Endodermal cell (in vitro differentiated cells): ENCODE results near the gene KRT84. TPM values are rescaled to one million over a fixed set of nuclear protein-coding genes. Genes with fewer than 3 reads are reported as not detected.
A peak's percentile ranks its signal among the peaks of the same experiment; 100 is the strongest.

Source experiments
- DNase-seq: peaks from one replicate; pipeline ENCODE4 v3.0.0-alpha.2; 2017
- H3K27ac ChIP-seq: 2 replicates; pipeline ENCODE4 v1.5.1; 2013; ENCODE audit warnings: mild to moderate bottlenecking, low read depth, low read length, moderate library complexity
- H3K27me3 ChIP-seq: 2 replicates; pipeline ENCODE4 v1.6.1; 2013; ENCODE audit warnings: mild to moderate bottlenecking, low read length, moderate library complexity; ENCODE audit not compliant: insufficient read depth, control insufficient read depth, poor library complexity, severe bottlenecking
- H3K36me3 ChIP-seq: 2 replicates; pipeline ENCODE4 v1.7.0; 2013; ENCODE audit warnings: mild to moderate bottlenecking, low read length, moderate library complexity; ENCODE audit not compliant: control insufficient read depth, insufficient read depth
- H3K4me1 ChIP-seq: one replicate; pipeline ENCODE4 v1.7.0; 2013; ENCODE audit warnings: low read length; ENCODE audit not compliant: control insufficient read depth, insufficient read depth
- H3K4me3 ChIP-seq: 2 replicates; pipeline ENCODE4 v1.5.1; 2013; ENCODE audit warnings: mild to moderate bottlenecking, low read length, moderate library complexity
- H3K9ac ChIP-seq: 2 replicates; pipeline ENCODE4 v1.6.1; 2013; ENCODE audit warnings: mild to moderate bottlenecking, low read length, moderate library complexity; ENCODE audit not compliant: poor library complexity, severe bottlenecking; ENCODE audit errors: extremely low read depth
- H3K9me3 ChIP-seq: 2 replicates; pipeline ENCODE4 v1.6.1; 2013; ENCODE audit warnings: mild to moderate bottlenecking, low read length, moderate library complexity; ENCODE audit not compliant: control insufficient read depth
- H3K27ac Mint-ChIP-seq: 2 replicates; pipeline ENCODE4 v1.8.0; 2020; ENCODE audit warnings: mixed read lengths
- H3K27me3 Mint-ChIP-seq: 2 replicates; pipeline ENCODE4 v1.8.0; 2021; ENCODE audit warnings: mild to moderate bottlenecking, mixed read lengths; ENCODE audit not compliant: insufficient read depth
- H3K36me3 Mint-ChIP-seq: 2 replicates; pipeline ENCODE4 v1.8.0; 2020; ENCODE audit warnings: low read depth, mixed read lengths
- H3K4me1 Mint-ChIP-seq: 2 replicates; pipeline ENCODE4 v1.8.0; 2020; ENCODE audit warnings: mixed read lengths
- H3K4me3 Mint-ChIP-seq: 2 replicates; pipeline ENCODE4 v1.8.0; 2020; ENCODE audit warnings: mild to moderate bottlenecking, moderate library complexity, mixed read lengths
- H3K9me3 Mint-ChIP-seq: 2 replicates; pipeline ENCODE4 v1.8.0; 2020; ENCODE audit warnings: mild to moderate bottlenecking, mixed read lengths
- WGBS, 2 experiments: methylation state at CpG; one replicate each; pipeline versions ENCODE4 v1.1.5 to v1.1.7; 2013; ENCODE audit warnings: missing lambda C conversion rate in 2 of 2, mixed read lengths in 1 of 2; ENCODE audit not compliant: insufficient coverage in 1 of 2, insufficient read length in 1 of 2; 5-methylcytosine and 5-hydroxymethylcytosine counted together
- total RNA-seq, 2 donors: library from RNA; stranded (reverse); fragmentation: NEBNext Ultra II Directional in 1 of 2; extraction: Animal tissue kit (Norgen Biotek cat#: 25700) in 1 of 2; gene quantifications; 2 replicates in 1 of 2; 3 replicates in 1 of 2; pipeline ENCODE4 v1.2.1, GENCODE V29; 2021
- TF ChIP-seq, protein P1 (sequence below): fragments of 200-600 bp; sonication (generic); conservative IDR thresholded peaks from 2 replicates; pipeline ENCODE4 v1.5.0; 2021; ENCODE audit warnings: antibody characterized with exemption, mild to moderate bottlenecking

KRT84 gene
- total RNA-seq, 2 donors from 2014 or later, result not detected

DNA sequence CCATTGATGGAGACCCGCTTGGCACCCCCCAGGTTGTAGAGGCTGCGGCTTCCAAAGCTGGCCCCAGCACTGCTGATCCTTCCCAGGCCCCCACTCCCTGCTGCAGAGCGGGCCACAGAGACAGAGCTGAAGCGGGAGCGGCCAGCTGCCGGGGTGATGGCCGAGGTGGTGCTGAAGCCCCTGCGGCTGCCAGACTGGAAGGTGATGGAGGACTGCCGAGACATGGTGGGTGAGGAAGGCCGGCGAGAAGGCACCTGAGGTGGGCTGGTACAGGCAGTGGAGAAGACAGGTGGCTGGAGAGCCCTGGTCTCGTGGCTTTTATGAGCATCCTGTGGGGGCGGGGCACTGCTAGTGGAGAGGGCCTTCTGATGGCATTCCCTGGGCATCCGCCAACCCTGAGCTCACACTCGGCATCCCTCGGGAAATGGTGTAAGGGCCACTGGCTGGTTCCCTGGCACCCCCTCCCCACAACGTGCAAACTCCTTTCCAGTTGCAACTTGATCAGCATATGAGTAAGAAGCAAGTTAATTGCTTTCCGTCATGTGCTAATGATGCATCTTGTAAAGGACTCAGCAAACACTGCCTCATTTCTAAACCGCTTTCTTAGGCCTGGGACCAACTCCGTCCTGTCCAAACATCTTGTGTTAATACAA is 48.8 kb upstream of the KRT84 start, which contains the start of gene KRT75:
Gene KRT75, minus strand, starts transcription at position 291 of the 653 bp plus-strand sequence. Its CDS starts 67 bp downstream, at position 224.
- Histone ChIP-seq H3K4me3 (no peak within 1 kb of the TSS), H3K4me1 (no peaks in the 10 kb centered on the region), H3K9me3 (no peaks in the 10 kb centered on the region), H3K9ac (no peak within 1 kb of the TSS), H3K36me3 (no peaks in the 10 kb centered on the region), H3K27ac (no peak within 1 kb of the TSS), H3K27me3 (peaks cover 12% of the 10 kb centered on the region)
- Mint-ChIP-seq H3K4me1 (no peaks in the 10 kb centered on the region), H3K27me3 (peaks cover 23% of the 10 kb centered on the region), H3K9me3 (no peaks in the 10 kb centered on the region), H3K4me3 (no peak within 1 kb of the TSS), H3K27ac (no peak within 1 kb of the TSS), H3K36me3 (no peaks in the 10 kb centered on the region)
- TF ChIP-seq, protein P1, sequence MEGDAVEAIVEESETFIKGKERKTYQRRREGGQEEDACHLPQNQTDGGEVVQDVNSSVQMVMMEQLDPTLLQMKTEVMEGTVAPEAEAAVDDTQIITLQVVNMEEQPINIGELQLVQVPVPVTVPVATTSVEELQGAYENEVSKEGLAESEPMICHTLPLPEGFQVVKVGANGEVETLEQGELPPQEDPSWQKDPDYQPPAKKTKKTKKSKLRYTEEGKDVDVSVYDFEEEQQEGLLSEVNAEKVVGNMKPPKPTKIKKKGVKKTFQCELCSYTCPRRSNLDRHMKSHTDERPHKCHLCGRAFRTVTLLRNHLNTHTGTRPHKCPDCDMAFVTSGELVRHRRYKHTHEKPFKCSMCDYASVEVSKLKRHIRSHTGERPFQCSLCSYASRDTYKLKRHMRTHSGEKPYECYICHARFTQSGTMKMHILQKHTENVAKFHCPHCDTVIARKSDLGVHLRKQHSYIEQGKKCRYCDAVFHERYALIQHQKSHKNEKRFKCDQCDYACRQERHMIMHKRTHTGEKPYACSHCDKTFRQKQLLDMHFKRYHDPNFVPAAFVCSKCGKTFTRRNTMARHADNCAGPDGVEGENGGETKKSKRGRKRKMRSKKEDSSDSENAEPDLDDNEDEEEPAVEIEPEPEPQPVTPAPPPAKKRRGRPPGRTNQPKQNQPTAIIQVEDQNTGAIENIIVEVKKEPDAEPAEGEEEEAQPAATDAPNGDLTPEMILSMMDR, result no peak
- 85 to 91% methylated on average over 16 to 20 of the region's 20 CpGs for WGBS, 2 experiments
- DNase-seq, result peak; percentile 32

DNA sequence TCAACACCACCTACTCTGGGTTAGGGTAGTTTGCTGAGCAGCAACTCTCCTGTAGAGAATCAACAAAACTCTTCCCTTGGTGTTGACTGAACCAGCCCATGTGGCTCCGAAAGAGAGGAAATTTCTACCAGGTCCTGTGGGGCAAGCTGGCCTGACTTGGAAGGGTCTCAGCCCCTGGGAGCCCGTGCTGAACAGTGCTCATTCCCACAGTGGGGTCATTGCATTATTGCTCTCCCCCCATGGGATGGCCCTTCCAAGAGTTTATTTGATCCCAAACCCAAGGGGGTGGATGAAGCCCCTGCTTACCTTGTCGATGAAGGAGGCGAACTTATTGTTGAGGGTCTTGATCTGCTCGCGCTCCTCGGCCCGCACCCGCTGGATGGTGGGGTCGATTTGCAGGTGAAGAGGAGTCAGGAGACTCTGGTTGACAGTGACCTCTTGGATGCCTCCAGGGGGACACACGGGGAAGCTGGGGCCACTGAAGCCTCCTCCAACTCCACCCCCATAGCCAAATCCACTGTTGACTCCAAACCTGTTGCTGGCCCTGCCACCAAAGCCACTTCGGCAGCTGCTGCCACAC is 48.1 kb upstream of the KRT84 start:
- Mint-ChIP-seq H3K27me3 (peaks cover 26% of the 10 kb centered on the region), H3K9me3 (no peaks in the 10 kb centered on the region)
- peaks cover 12% of the 10 kb centered on the region for H3K27me3 ChIP-seq

DNA sequence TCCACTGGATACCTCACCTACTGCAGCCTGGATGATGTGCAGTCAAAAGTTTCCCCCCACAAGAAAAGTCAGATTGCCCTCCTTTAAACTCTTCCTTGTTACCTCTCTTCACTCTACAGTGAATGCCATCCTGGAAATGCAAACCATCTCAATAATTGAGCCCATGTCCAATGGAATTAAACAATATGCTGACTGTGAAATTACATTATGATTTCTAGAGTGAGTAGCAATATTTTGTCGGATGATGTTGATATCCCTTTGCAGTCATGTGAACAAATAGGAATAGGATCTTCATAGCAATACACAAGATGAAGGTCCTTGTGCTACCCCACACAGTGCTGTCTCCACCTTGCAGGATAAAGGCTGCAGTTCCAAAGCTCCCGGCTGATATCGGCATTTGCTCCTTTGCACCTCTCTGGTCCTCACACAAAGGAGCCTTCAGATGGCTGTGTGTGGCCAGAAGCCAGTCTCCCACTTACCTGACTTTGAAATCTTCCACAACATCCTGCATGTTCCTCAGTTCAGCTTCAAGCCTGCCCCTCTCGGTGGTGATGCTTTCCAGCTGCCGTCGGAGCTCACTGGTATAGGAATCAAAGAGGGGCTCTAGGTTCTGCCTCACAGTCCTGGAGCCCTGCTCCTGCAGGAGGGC is 47.2 kb upstream of the KRT84 start:
- Mint-ChIP-seq H3K4me1 (no peaks in the 10 kb centered on the region), H3K9me3 (no peaks in the 10 kb centered on the region), H3K36me3 (no peaks in the 10 kb centered on the region), H3K27me3 (peaks cover 26% of the 10 kb centered on the region), H3K4me3 (no peak overlapping the region), H3K27ac (no peak overlapping the region)
- no peak overlapping the region for H3K9ac ChIP-seq
- TF ChIP-seq, protein P1, result no peak
- DNase-seq, result peak; percentile 28
- H3K4me3 ChIP-seq, result no peak overlapping the region
- peaks cover 12% of the 10 kb centered on the region for H3K27me3 ChIP-seq
- no peaks in the 10 kb centered on the region for H3K36me3 ChIP-seq
- H3K4me1 ChIP-seq, result no peaks in the 10 kb centered on the region
- WGBS, 2 experiments, result 92 to 94% methylated on average over 5 to 6 of the region's 6 CpGs
- H3K9me3 ChIP-seq, result no peaks in the 10 kb centered on the region
- no peak overlapping the region for H3K27ac ChIP-seq

More for the DNA sequence above, 48.1 kb upstream of the KRT84 start:
- Mint-ChIP-seq H3K27ac (no peak overlapping the region), H3K4me3 (no peak overlapping the region), H3K4me1 (no peaks in the 10 kb centered on the region), H3K36me3 (no peaks in the 10 kb centered on the region)
- H3K27ac ChIP-seq, result no peak overlapping the region
- H3K4me1 ChIP-seq, result no peaks in the 10 kb centered on the region
- H3K36me3 ChIP-seq, result no peaks in the 10 kb centered on the region
- DNase-seq, result peak; percentile 41
- no peak overlapping the region for H3K9ac ChIP-seq
- 90 to 100% methylated on average over 4 to 12 of the region's 12 CpGs for WGBS, 2 experiments
- TF ChIP-seq, protein P1, result no peak
- H3K9me3 ChIP-seq, result no peaks in the 10 kb centered on the region
- no peak overlapping the region for H3K4me3 ChIP-seq
